Measurements from ENCODE around the gene PRR23A.

Gene PRR23A

DNA sequence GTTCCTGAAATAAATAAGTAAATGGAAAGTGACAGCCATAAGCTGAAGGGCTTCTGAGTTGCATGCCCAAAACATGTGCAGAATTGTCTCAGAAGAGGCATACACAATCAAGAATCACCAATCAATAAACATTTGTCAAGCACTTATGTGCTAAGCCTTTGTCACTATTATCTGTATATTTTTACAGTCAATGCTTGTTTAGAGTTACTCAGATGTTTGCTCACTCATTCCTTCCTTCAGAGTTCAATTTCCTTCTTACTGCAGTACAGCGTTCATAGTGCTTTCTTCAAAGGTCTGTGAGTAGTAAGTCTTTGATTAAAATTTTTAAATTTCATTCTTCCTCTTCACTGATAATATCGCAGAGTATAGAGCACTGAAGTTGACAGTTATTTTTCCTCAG, 41.8 kb downstream of the PRR23A start:
- Histone ChIP-seq H3K27me3 (ENCODE audit: insufficient read depth, poor library complexity, severe bottlenecking) (peaks cover 5% of the 10 kb centered on the region), H3K9me3 (ENCODE audit: severe bottlenecking) (peaks cover 2% of the 10 kb centered on the region), H3K4me3 (ENCODE audit: severe bottlenecking) (no peak overlapping the region), H3K36me3 (ENCODE audit: low read depth) (no peaks in the 10 kb centered on the region), H3K4me1 (ENCODE audit: insufficient read depth, poor library complexity, severe bottlenecking) (no peaks in the 10 kb centered on the region), H3K27ac (ENCODE audit: poor library complexity, severe bottlenecking) (no peak overlapping the region)
- DNase-seq (ENCODE audit: low spot score): no peak
- TF ChIP-seq, protein P1, sequence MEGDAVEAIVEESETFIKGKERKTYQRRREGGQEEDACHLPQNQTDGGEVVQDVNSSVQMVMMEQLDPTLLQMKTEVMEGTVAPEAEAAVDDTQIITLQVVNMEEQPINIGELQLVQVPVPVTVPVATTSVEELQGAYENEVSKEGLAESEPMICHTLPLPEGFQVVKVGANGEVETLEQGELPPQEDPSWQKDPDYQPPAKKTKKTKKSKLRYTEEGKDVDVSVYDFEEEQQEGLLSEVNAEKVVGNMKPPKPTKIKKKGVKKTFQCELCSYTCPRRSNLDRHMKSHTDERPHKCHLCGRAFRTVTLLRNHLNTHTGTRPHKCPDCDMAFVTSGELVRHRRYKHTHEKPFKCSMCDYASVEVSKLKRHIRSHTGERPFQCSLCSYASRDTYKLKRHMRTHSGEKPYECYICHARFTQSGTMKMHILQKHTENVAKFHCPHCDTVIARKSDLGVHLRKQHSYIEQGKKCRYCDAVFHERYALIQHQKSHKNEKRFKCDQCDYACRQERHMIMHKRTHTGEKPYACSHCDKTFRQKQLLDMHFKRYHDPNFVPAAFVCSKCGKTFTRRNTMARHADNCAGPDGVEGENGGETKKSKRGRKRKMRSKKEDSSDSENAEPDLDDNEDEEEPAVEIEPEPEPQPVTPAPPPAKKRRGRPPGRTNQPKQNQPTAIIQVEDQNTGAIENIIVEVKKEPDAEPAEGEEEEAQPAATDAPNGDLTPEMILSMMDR (IDR thresholded peaks at IDR 0.05; ENCODE audit: poor library complexity, severe bottlenecking): no peak
- ATAC-seq (ENCODE audit: low read depth): no peak

DNA sequence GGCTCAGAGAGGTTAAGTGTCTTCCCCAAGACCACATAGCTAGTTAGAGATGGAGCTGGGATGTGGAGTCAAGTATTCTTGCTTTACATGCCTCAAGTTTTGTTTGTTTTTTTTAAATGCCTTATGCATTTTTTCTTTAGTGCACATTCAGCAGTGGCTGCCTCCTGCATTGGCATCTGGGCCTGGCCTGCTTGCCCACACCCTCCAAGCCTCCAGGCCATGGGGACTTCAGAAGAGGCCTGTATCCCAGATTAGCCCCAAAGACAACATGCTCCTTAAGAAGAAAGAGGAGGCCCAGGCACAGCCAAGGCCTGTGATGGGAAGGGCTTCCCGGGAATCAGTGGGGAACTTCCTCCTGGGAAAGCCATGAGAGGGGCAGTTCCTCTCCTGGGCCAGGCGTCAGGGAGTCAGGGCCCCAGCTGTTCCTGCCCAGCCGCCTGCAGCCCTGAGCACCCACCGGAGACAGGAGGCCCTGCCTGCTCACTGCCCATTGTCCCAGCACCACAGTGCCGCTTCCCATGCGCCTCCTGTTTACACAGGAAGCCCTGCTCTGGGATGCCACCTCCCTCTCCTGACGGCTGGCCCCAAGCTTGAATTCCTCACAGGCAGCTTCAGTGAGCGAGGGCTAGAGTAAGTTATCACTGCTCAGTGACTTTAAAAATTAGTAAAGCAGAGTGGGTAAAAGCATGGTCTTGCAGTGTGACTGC, 43.1 kb downstream of the PRR23A start:
- no peak for ATAC-seq (ENCODE audit: low read depth)
- TF ChIP-seq, protein P1 (IDR thresholded peaks at IDR 0.05; ENCODE audit: poor library complexity, severe bottlenecking): no peak
- no peaks in the 10 kb centered on the region for H3K4me1 ChIP-seq (ENCODE audit: insufficient read depth, poor library complexity, severe bottlenecking)
- peaks cover 11% of the 10 kb centered on the region for H3K27me3 ChIP-seq (ENCODE audit: insufficient read depth, poor library complexity, severe bottlenecking)
- H3K36me3 ChIP-seq (ENCODE audit: low read depth): no peaks in the 10 kb centered on the region
- H3K9me3 ChIP-seq (ENCODE audit: severe bottlenecking): peaks cover 2% of the 10 kb centered on the region
- no peak for DNase-seq (ENCODE audit: low spot score)
- no peak overlapping the region for H3K27ac ChIP-seq (ENCODE audit: poor library complexity, severe bottlenecking)
- H3K4me3 ChIP-seq (ENCODE audit: severe bottlenecking): no peak overlapping the region

DNA sequence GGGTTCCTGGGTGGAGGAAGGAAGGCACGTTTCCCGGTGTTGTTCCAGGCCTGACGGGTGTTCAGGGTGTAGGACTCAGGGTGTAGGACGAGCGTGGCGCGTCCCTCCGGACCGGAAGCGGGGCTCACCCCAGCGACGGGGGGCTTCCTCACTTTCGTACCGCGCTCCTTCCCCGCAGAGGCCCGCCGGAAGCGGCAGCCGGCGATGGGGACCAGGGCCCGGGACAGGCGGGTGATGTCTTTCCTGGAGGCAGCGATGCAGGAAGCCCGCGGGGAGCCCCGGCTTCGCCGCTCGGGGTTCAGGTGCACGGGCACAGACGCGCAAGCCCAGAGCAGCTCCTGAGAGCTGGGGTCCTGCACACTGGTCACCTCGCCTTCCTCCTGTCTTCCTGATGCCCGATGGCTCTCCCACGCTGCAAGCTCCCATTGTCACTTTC, 45.6 kb downstream of the PRR23A start:
- Histone ChIP-seq H3K27me3 (ENCODE audit: insufficient read depth, poor library complexity, severe bottlenecking) (peaks cover 11% of the 10 kb centered on the region), H3K4me1 (ENCODE audit: insufficient read depth, poor library complexity, severe bottlenecking) (no peaks in the 10 kb centered on the region), H3K9me3 (ENCODE audit: severe bottlenecking) (peaks cover 2% of the 10 kb centered on the region), H3K36me3 (ENCODE audit: low read depth) (no peaks in the 10 kb centered on the region), H3K4me3 (ENCODE audit: severe bottlenecking) (no peak overlapping the region), H3K27ac (ENCODE audit: poor library complexity, severe bottlenecking) (no peak overlapping the region)
- ATAC-seq (ENCODE audit: low read depth): no peak; the same call in 2 of the 3 replicates
- TF ChIP-seq, protein P1 (IDR thresholded peaks at IDR 0.05; ENCODE audit: poor library complexity, severe bottlenecking): no peak
- no peak for DNase-seq (ENCODE audit: low spot score)

All from RWPE2 (cell line).